ENCODE measurements around the gene PLCH1. TPM values are rescaled to one million over a fixed set of nuclear protein-coding genes. Genes with fewer than 3 reads are reported as not detected.

PLCH1 gene
- total and polyA plus RNA-seq, 7 experiments from 2014 or later, result 0.56 TPM; not detected in 6

DNA sequence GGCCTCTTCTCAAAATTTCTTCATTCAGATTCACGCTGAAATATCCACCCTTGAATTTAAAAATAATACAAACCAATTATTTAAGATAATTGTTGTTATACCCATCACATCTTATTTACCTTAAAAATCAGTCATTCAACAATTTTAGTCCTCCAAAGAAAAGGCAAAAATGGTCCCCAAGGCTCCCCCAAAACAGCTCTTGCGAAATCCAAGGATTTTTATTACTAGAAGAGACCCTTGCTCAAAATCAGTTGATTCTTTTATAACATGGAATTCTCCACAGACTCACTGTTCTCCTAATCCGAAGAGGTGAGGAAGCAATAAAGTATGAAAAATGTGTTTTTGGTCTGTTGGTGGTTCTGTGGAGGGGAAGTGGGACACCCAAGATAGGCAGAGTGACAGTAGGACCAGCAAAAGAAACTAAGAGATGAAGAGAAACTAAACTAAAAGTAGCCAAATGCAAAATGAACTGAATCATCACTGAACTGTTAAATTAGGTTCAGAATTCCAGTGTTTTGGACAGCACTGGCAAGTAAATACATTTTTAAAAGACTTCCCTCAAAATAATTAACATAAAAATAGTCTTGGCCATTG is 19.1 kb upstream of the PLCH1 start:
- no peak overlapping the region for H3K27ac ChIP-seq (ENCODE audit: low read depth, low read length)
- no peaks in the 10 kb centered on the region for H3K27me3 ChIP-seq (ENCODE audit: control insufficient read depth in 2 of 2, insufficient read depth in 2 of 2, low read length in 2 of 2)
- Mint-ChIP-seq H3K4me1 (no peaks in the 10 kb centered on the region), H3K4me3 (no peak overlapping the region), H3K9me3 (peaks cover 0 to 3% (median 0%) of the 10 kb centered on the region in 11 donors), H3K36me3 (peaks cover 2 to 33% (median 24%) of the 10 kb centered on the region in 5 donors), H3K27ac (no peak overlapping the region), H3K27me3 (no peaks in the 10 kb centered on the region)
- H3K4me1 ChIP-seq (ENCODE audit: control insufficient read depth in 2 of 2, insufficient read depth in 2 of 2, low read length in 2 of 2), result no peaks in the 10 kb centered on the region
- peaks cover 0 to 14% (median 3%) of the 10 kb centered on the region in 3 experiments for H3K36me3 ChIP-seq (ENCODE audit: control insufficient read depth in 2 of 3, insufficient read depth in 3 of 3, low read length in 3 of 3)
- intact Hi-C loops (cut with micrococcal nuclease), result no loop called here
- ATAC-seq (no peak), DNase-seq (no peak)
- ChIA-PET POLR2A (no interaction called here), CTCF (no interaction called here)
- H3K4me3 ChIP-seq (ENCODE audit: low read length), result no peak overlapping the region
- H3K9me3 ChIP-seq (ENCODE audit: control insufficient read depth in 2 of 3, low read length in 3 of 3), result no peaks in the 10 kb centered on the region

- intact Hi-C loops (cut with micrococcal nuclease), result no loop called here
- H3K4me3 ChIP-seq (ENCODE audit: low read length), result no peak overlapping the region
- no peak overlapping the region for H3K27ac ChIP-seq (ENCODE audit: low read depth, low read length)
- no peak overlapping the region for H3K27ac Mint-ChIP-seq
- no peak overlapping the region for H3K4me3 Mint-ChIP-seq
- peaks cover 2 to 29% (median 23%) of the 10 kb centered on the region in 5 donors for H3K36me3 Mint-ChIP-seq
- H3K9me3 ChIP-seq (ENCODE audit: control insufficient read depth in 2 of 3, low read length in 3 of 3), result no peaks in the 10 kb centered on the region
- no peaks in the 10 kb centered on the region for H3K27me3 Mint-ChIP-seq
- no peaks in the 10 kb centered on the region for H3K27me3 ChIP-seq (ENCODE audit: control insufficient read depth in 2 of 2, insufficient read depth in 2 of 2, low read length in 2 of 2)
- no peaks in the 10 kb centered on the region for H3K4me1 ChIP-seq (ENCODE audit: control insufficient read depth in 2 of 2, insufficient read depth in 2 of 2, low read length in 2 of 2)
- peaks cover 0 to 10% (median 0%) of the 10 kb centered on the region in 3 experiments for H3K36me3 ChIP-seq (ENCODE audit: control insufficient read depth in 2 of 3, insufficient read depth in 3 of 3, low read length in 3 of 3)
- CTCF ChIA-PET, result no interaction called here
- no peak for DNase-seq
- POLR2A ChIA-PET, result no interaction called here
- no peaks in the 10 kb centered on the region for H3K4me1 Mint-ChIP-seq
- no peaks in the 10 kb centered on the region for H3K9me3 Mint-ChIP-seq
- no peak for ATAC-seq
Observed at GRCh38 chr3:155760653-155761052, 15.8 kb upstream of the PLCH1 start.

DNA sequence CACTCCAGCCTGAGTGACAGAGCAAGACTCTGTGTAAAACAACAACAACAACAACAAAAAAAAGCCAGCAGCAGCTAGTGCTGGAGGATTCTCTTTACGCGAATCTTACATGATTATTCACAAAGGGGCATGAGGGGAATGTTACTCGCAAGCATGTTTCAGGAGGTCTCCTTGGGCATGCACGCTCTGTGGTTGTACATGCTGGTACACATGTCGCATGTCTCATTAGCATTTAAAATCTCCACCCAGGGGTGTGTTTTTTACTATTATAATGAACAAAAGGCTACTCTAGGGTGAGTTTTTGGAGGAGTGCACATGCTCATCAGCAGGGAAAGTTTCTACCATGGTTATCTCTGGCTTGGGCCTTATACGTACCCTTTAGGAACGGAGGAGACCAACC is 12.7 kb upstream of the PLCH1 start:
- Histone ChIP-seq H3K27ac (ENCODE audit: low read depth, low read length) (no peak overlapping the region), H3K36me3 (ENCODE audit: control insufficient read depth in 2 of 3, insufficient read depth in 3 of 3, low read length in 3 of 3) (peaks cover 0 to 1% (median 0%) of the 10 kb centered on the region in 3 experiments), H3K4me3 (ENCODE audit: low read length) (no peak overlapping the region), H3K9me3 (ENCODE audit: control insufficient read depth in 2 of 3, low read length in 3 of 3) (no peaks in the 10 kb centered on the region), H3K4me1 (ENCODE audit: control insufficient read depth in 2 of 2, insufficient read depth in 2 of 2, low read length in 2 of 2) (no peaks in the 10 kb centered on the region), H3K27me3 (ENCODE audit: control insufficient read depth in 2 of 2, insufficient read depth in 2 of 2, low read length in 2 of 2) (no peaks in the 10 kb centered on the region)
- no peak for DNase-seq
- no peaks in the 10 kb centered on the region for H3K4me1 Mint-ChIP-seq
- H3K27ac Mint-ChIP-seq, result no peak overlapping the region
- peaks cover 0 to 20% (median 9%) of the 10 kb centered on the region in 5 donors for H3K36me3 Mint-ChIP-seq
- H3K9me3 Mint-ChIP-seq, result no peaks in the 10 kb centered on the region
- ChIA-PET POLR2A (no interaction called here), CTCF (no interaction called here)
- intact Hi-C loops (cut with micrococcal nuclease), result no loop called here
- no peak for ATAC-seq
- H3K4me3 Mint-ChIP-seq, result no peak overlapping the region
- no peaks in the 10 kb centered on the region for H3K27me3 Mint-ChIP-seq

DNA sequence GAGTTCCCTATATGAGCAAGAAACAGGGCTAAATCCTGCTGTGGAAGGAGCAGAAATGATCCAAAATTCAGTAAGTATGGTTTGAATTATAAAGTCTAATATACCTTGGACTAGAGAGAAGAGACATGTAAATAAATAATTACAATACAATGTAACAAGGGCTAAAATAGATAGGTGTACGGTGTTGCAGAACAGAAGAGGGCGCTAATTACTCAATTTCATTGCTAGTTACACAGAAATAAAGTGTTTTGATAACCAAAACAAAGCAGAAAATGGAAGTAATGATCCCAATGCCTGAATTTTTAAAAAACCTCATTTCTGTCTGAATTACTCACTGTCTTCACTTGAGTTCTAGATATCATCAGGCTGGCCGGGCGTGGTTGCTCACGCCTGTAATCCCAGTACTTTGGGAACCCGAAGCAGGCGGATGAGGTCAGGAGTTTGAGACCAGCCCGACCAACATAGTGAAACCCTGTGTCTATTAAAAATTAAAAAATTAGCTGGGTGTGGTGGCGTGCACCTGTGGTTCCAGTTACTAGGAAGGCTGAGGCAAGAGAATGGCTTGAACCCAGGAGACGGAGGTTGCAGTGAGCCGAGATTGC is 8.3 kb upstream of the PLCH1 start:
- intact Hi-C loops (cut with micrococcal nuclease), result loop anchor here (1.0 to 5.0 kb wide), 3 partner anchors 99 to 118 kb away; partner anchors contain the start of genes GMPS (in 1 of the 2) and SLC33A1 (in 1 of the 2)
- DNase-seq, result peak in 3 of 9 donors; percentile 4 to 20 (median 9)

DNA sequence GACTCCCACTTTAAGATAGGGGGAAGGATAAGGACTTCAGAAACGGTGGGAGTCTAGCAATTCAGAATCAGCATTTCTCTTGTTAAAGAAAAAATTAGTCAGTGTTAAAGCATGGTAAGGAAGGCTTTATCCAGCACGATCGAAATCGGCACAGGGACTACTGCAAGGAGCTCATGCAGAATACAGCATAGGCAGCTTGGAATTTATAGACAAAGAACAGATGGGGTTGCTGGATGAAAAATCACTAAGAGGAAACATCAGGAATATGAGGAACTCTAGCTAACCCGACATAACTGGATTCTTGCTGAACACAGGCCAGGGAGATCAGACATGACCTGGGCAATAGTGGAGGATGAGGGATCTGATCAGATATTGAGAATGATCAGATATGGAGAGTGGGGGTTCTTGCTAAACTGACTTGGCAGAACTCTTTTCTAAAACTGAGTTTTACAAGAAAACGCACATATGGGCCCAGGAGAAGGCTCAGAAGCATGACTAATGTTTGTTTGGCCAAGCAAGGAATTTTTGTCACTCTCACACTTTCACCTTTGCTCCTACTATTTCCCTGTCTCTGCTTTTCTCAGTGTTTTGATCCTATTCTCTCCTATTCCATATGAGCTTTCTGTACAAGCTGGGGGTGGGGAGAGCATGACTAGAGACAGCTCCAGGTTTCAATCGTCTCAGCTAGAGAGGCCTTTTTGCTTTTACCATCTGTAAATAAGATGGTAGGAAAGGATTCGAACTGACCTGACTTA is 3.9 kb upstream of the PLCH1 start:
- no peak for DNase-seq
- POLR2A ChIA-PET, result no interaction called here
- Histone ChIP-seq H3K4me3 (ENCODE audit: low read length) (no peak overlapping the region), H3K4me1 (ENCODE audit: control insufficient read depth in 2 of 2, insufficient read depth in 2 of 2, low read length in 2 of 2) (peaks cover 5 to 9% of the 10 kb centered on the region in 2 donors), H3K9me3 (ENCODE audit: control insufficient read depth in 2 of 3, low read length in 3 of 3) (no peaks in the 10 kb centered on the region), H3K27me3 (ENCODE audit: control insufficient read depth in 2 of 2, insufficient read depth in 2 of 2, low read length in 2 of 2) (peaks cover under 1 to 5% of the 10 kb centered on the region in 2 donors), H3K36me3 (ENCODE audit: control insufficient read depth in 2 of 3, insufficient read depth in 3 of 3, low read length in 3 of 3) (no peaks in the 10 kb centered on the region), H3K27ac (ENCODE audit: low read depth, low read length) (no peak overlapping the region)
- Mint-ChIP-seq H3K27me3 (peaks cover 6 to 48% (median 21%) of the 10 kb centered on the region in 5 donors), H3K36me3 (no peaks in the 10 kb centered on the region), H3K4me1 (peaks cover 9 to 17% (median 12%) of the 10 kb centered on the region in 7 donors), H3K27ac (no peak overlapping the region), H3K9me3 (no peaks in the 10 kb centered on the region), H3K4me3 (no peak overlapping the region)
- CTCF ChIA-PET, result no interaction called here
- ATAC-seq, result no peak
- intact Hi-C loops (cut with micrococcal nuclease), result no loop called here

More for the DNA sequence above, 8.3 kb upstream of the PLCH1 start:
- Histone ChIP-seq H3K4me3 (ENCODE audit: low read length) (no peak overlapping the region), H3K9me3 (ENCODE audit: control insufficient read depth in 2 of 3, low read length in 3 of 3) (no peaks in the 10 kb centered on the region), H3K27me3 (ENCODE audit: control insufficient read depth in 2 of 2, insufficient read depth in 2 of 2, low read length in 2 of 2) (no peaks in the 10 kb centered on the region), H3K36me3 (ENCODE audit: control insufficient read depth in 2 of 3, insufficient read depth in 3 of 3, low read length in 3 of 3) (no peaks in the 10 kb centered on the region), H3K27ac (ENCODE audit: low read depth, low read length) (no peak overlapping the region), H3K4me1 (ENCODE audit: control insufficient read depth in 2 of 2, insufficient read depth in 2 of 2, low read length in 2 of 2) (no peaks in the 10 kb centered on the region)
- H3K9me3 Mint-ChIP-seq, result no peaks in the 10 kb centered on the region
- POLR2A ChIA-PET, result no interaction called here
- peak overlapping the region in 1 of 9 donors; percentile 18 for H3K27ac Mint-ChIP-seq
- CTCF ChIA-PET, result interaction anchor here (0.6 to 0.9 kb wide), 2 partner anchors 11 to 54 kb away, joined by 3 to 4 read pairs; no protein-coding TSS in a partner anchor
- no peaks in the 10 kb centered on the region for H3K36me3 Mint-ChIP-seq
- peak; percentile 40 for ATAC-seq
- no peaks in the 10 kb centered on the region for H3K4me1 Mint-ChIP-seq
- no peak overlapping the region for H3K4me3 Mint-ChIP-seq
- peaks cover 0 to 7% (median 0%) of the 10 kb centered on the region in 5 donors for H3K27me3 Mint-ChIP-seq

DNA sequence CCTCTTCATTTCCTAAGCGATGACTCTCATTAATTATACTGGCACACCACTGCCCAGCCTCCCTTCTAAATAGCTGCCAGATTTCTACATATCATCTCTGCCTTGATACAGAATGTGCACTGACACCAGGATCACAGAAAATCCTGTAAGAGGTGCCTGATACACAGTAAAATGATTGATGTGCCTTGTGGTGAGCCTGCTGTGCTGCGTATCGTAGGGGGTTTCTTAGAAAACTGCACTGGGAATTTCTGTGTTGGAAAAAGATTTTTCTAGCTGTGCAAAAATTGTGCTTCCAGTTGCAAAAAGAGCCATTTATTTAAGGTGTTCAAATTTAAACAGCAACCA is 3.0 kb upstream of the PLCH1 start:
- intact Hi-C loops (cut with micrococcal nuclease), result no loop called here
- Histone ChIP-seq H3K36me3 (ENCODE audit: control insufficient read depth in 2 of 3, insufficient read depth in 3 of 3, low read length in 3 of 3) (no peaks in the 10 kb centered on the region), H3K9me3 (ENCODE audit: control insufficient read depth in 2 of 3, low read length in 3 of 3) (no peaks in the 10 kb centered on the region), H3K27me3 (ENCODE audit: control insufficient read depth in 2 of 2, insufficient read depth in 2 of 2, low read length in 2 of 2) (peaks cover 5 to 7% of the 10 kb centered on the region in 2 donors), H3K4me3 (ENCODE audit: low read length) (no peak overlapping the region), H3K4me1 (ENCODE audit: control insufficient read depth in 2 of 2, insufficient read depth in 2 of 2, low read length in 2 of 2) (peaks cover 5 to 13% of the 10 kb centered on the region in 2 donors), H3K27ac (ENCODE audit: low read depth, low read length) (no peak overlapping the region)
- Mint-ChIP-seq H3K27ac (no peak overlapping the region), H3K4me1 (peaks cover 12 to 23% (median 17%) of the 10 kb centered on the region in 7 donors), H3K4me3 (no peak overlapping the region), H3K27me3 (peaks cover 12 to 57% (median 27%) of the 10 kb centered on the region in 5 donors), H3K9me3 (no peaks in the 10 kb centered on the region), H3K36me3 (no peaks in the 10 kb centered on the region)
- CTCF ChIA-PET, result no interaction called here
- ATAC-seq (no peak), DNase-seq (no peak)
- POLR2A ChIA-PET, result no interaction called here
